ENCODE measurements around the gene MFSD6.
A peak's percentile ranks its signal among the peaks of the same experiment; 100 is the strongest.
"Not testable (repeated sequence)": the region's sequence is repeated elsewhere in the genome, so short reads cannot be mapped to it uniquely, and the experiment has no call there.

Gene MFSD6

GRCh38 chr2:190407662-190408537 lies at the start of gene MFSD6:
Gene MFSD6, plus strand, starts transcription at chr2:190408355. Its CDS starts 27,675 bp downstream, at chr2:190436030.
- no peak for DNase-seq (ENCODE audit: low read depth)

GRCh38 chr2:190358655-190359448 lies 49.3 kb upstream of the MFSD6 start:
- not testable (repeated sequence) for DNase-seq (ENCODE audit: low read depth)

- DNase-seq (ENCODE audit: low read depth) = no peak
Measured at GRCh38 chr2:190360561-190360960, 47.6 kb upstream of the MFSD6 start.

- no peak for DNase-seq (ENCODE audit: low read depth)
Measured at GRCh38 chr2:190360965-190361364, 47.2 kb upstream of the MFSD6 start.

GRCh38 chr2:190361572-190361971 lies 46.6 kb upstream of the MFSD6 start:
- no peak for DNase-seq (ENCODE audit: low read depth)

- DNase-seq (ENCODE audit: low read depth) = no peak
Measured at GRCh38 chr2:190362894-190363293, 45.3 kb upstream of the MFSD6 start.

GRCh38 chr2:190365499-190366204 lies 42.5 kb upstream of the MFSD6 start:
- DNase-seq (ENCODE audit: low read depth) = no peak

- DNase-seq (ENCODE audit: low read depth) = no peak
Measured at GRCh38 chr2:190366248-190366753, 41.9 kb upstream of the MFSD6 start.

GRCh38 chr2:190367091-190367490 lies 41.1 kb upstream of the MFSD6 start:
- DNase-seq (ENCODE audit: low read depth) = no peak

- DNase-seq (ENCODE audit: low read depth) = no peak
Measured at GRCh38 chr2:190369635-190370034, 38.5 kb upstream of the MFSD6 start.

GRCh38 chr2:190376083-190376482 lies 32.1 kb upstream of the MFSD6 start:
- no peak for DNase-seq (ENCODE audit: low read depth)

GRCh38 chr2:190376591-190377245 lies 31.4 kb upstream of the MFSD6 start:
- no peak for DNase-seq (ENCODE audit: low read depth)

GRCh38 chr2:190378880-190379237 lies 29.3 kb upstream of the MFSD6 start:
- no peak for DNase-seq (ENCODE audit: low read depth)

- no peak for DNase-seq (ENCODE audit: low read depth)
Measured at GRCh38 chr2:190379249-190379964, 28.7 kb upstream of the MFSD6 start.

- DNase-seq (ENCODE audit: low read depth) = no peak
Measured at GRCh38 chr2:190380962-190381412, 27.2 kb upstream of the MFSD6 start.

- peak; percentile 33 for DNase-seq (ENCODE audit: low read depth)
Measured at GRCh38 chr2:190382851-190383250, 25.3 kb upstream of the MFSD6 start.

GRCh38 chr2:190387422-190387821 lies 20.7 kb upstream of the MFSD6 start:
- no peak for DNase-seq (ENCODE audit: low read depth)

GRCh38 chr2:190396271-190396670 lies 11.9 kb upstream of the MFSD6 start:
- no peak for DNase-seq (ENCODE audit: low read depth)

GRCh38 chr2:190402986-190403603 lies 5.1 kb upstream of the MFSD6 start:
- DNase-seq (ENCODE audit: low read depth) = no peak

- DNase-seq (ENCODE audit: low read depth) = no peak
Measured at GRCh38 chr2:190404487-190404886, 3.7 kb upstream of the MFSD6 start.

- no peak for DNase-seq (ENCODE audit: low read depth)
Measured at GRCh38 chr2:190405070-190405469, 3.1 kb upstream of the MFSD6 start.
